ENCODE results near the gene CEMIP2.

The CEMIP2 gene

DNA sequence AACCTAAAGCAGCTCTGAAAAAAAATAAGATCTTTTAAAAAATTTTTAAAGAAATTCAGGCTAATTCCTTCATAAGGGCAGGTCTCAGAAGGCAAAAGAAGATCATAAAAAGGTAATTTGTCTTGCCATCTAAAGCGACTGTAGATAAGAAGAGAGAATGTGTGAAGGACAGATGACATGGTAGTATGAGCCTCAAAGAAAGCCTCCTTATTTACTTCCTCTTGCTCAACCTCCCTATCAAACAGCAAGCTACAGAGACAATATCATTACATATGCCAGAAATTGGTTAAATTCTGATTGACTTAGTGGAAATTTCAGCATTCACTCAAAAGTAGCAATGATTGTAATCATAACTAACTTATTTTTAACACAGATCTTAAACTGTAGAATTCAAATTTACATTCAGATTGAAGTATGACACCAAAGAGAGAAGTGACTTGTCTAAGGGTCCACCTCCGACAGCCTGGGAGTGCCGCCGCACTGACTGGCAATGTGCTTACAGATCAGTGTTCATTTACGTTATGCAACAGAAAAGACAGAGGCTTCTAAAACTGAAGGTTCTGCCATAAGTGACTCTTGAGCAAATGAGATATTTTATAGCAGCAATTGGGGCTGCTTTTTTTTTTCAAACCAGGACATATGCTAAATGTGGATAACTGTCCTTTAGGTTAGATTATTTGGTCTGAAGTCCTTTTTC is 132.0 kb downstream of the CEMIP2 start:
- no peak for DNase-seq

- DNase-seq, result no peak
Observed at GRCh38 chr9:71634752-71635151, 133.6 kb downstream of the CEMIP2 start.
